DMS 273 (cell line): ENCODE data around the gene NDST1.
"Not testable (repeated sequence)": the region's sequence is repeated elsewhere in the genome, so short reads cannot be mapped to it uniquely, and the experiment has no call there.

Experiments
- DNase-seq: peaks from one replicate; lab custom pipeline; 2025; ENCODE audit not compliant: unreplicated experiment; lab: John Stamatoyannopoulos, UW

Gene NDST1

DNA sequence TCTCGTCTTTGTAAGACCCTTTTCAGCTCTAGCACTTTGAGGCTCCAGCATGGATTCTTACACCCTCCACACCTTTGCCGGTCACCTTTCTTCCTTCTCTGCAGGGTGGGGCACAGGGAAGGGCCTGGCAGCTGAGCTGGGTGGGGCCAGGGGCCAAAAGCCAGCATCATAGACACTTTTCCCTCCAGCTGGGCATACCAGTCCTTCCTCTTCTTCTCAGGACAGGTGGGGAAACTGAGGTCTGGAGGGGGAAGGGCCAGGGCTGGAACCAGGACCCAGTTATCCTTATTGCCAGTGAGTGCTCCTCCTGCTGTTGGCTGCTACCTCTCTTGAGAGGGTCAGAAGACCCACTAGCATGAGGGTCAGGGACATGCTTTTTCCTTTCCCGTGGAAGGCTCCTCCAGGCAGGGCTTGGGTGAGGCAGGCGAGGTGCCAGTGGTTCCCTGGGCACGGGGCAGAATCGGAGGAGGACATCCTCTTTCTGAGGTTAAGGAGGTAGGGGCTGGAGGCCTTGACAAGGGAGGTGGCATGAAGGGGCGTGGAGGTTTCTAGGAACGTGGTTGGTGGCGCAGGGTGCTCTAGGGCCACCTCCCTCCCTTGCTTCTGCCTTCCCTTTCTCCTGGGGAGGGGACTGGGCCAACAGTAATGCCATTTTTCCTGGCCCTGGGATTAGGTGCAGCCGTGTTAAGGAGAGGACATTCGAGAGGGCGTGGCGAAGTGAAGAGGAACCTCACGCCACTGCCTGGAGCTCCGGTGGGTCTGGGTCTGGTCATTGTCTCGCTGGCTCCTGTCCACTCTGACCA, at the start of gene NDST1:
TSS of gene NDST1 (plus strand) at position 658 of the 803 bp plus-strand sequence. CDS start 13,124 bp downstream, outside the sequence.
- no peak for DNase-seq

DNA sequence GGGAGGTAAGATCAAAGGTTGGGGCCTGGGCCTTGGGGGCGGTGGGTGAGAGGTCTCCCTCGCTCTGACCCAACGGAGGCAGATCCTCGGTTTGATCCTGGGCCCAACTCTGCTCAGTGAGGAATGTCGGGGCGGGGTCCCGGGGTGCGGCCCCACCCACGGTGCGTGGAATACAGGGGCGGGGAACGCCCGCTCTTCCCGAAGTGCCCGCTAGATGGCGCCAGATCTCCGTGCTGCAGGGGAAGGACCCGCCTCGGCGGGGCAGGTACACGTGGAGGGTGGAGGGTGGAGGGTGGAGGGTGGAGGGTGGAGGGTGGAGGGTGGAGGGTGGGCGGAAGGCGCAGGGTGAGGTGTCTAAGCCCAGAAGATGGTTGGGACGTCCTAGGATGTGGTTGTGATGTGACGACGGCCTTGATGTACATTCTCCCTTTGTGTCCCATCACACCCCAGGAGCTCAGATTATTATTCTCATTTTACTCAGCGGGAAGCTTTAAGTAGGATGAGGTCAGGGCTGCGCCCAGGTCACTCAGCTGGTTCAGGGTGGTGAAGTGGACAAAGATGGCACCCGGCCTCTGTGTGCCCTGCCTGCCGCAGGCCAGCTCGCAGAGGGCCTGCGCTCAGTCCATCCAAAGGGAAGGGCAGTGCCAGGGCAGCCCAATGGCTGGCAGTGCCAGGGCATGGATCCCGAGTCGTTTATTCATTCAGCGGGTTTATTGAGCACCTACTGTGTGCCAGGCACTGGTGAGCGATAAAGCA, 49.0 kb upstream of the NDST1 start:
- peak; percentile 91 for DNase-seq

DNA sequence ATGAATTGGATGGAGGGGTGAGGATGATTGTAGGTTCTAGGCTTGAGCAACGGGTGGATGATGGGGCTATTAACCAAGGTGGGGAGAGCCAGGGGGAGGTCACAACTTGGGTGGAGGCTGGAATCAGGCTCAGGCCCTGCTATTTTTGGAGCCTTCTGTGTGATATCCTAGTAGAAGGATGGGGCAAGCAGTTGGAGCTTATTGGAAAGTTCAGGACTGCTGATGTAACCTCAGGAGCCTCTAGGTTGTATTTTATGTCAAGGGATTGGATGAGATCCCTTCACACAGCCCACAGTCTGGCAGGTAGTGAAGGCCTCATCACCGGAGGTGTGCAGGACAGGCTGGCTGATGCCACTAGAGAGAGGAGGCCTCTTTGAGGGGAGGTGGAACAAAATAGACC, 47.1 kb upstream of the NDST1 start:
- no peak for DNase-seq

DNA sequence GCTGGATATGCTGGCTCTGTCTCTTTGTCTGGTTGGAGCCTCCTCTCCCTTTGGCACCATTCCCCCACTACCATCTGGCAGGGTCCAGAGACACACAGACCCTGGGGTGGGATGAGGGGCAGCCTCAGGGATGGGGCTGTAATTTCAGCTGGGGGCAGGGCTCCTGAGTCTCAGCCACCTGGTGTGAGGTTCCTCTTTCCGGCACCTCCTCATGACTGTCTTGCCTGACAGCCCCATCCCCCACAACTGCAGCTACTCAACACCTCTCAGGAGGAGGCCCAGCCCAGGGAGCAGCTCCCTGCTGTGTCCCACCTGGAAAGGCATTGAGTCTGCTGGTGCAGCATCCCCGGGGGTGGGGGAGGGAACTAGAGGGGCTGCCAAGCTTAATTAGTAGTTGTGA, 46.7 kb upstream of the NDST1 start:
- peak; percentile 94 for DNase-seq

DNA sequence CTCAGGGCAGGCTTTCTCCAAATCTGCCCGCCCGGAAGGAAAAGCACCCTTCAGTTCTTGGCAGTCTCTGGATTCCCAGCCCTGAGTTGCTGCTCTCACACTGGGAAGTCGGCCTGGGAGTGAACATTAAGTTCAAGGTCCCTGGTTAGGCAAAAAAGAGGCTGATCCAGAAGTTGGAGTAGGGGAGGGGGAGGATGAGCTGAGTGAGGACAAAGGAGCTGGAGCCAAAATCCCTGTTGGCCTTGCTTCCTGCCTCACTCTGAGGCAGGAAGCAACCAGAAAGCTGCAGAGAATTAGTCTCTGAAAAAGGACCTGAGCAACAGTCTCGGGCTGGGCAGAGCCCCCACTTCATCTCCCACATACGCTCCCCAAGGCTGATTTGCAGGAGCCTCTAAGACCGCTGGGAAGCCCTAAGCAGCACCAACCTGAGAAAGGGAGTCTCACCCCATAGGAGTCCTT, 43.3 kb upstream of the NDST1 start:
- no peak for DNase-seq

DNA sequence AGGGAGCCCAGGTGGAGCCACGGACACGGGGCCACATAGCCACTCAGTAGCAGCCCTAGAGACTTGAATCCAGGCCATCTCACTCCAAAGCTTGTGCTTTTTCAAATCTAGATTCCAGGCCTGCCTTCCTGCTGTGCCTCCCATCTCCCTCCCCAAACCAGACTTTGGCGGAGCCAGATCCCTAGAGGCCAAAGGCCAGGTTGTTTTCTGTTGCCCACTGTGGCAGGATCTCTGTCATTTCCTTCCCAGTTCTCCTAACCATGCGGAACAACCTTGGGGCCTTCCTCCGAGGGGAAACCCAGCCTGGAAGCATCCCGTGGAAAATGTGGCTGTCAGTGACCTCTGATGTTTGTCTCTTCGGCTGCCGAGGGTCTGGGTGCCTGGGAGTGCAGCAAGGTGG, 42.0 kb upstream of the NDST1 start:
- no peak for DNase-seq

DNA sequence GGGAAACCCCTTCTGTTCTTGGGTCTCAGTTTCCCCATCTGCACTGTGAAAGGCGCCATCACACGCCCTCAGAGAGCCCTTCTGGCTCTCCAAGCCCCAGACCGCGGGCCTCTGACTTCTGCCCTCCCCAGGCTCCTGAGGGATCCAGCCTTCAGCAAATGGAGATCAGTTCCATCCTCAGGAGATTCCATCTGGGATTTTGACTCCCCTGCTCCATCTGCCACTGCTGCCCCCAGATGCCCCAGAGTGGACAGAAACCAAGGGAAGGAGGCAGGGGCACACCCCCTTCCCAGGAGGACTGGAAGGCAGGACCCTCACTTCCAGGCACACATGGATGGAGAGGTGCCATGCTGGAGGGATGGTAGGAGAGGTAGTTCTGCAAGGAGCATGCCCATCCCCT, 39.7 kb upstream of the NDST1 start:
- DNase-seq, result peak; percentile 72

DNA sequence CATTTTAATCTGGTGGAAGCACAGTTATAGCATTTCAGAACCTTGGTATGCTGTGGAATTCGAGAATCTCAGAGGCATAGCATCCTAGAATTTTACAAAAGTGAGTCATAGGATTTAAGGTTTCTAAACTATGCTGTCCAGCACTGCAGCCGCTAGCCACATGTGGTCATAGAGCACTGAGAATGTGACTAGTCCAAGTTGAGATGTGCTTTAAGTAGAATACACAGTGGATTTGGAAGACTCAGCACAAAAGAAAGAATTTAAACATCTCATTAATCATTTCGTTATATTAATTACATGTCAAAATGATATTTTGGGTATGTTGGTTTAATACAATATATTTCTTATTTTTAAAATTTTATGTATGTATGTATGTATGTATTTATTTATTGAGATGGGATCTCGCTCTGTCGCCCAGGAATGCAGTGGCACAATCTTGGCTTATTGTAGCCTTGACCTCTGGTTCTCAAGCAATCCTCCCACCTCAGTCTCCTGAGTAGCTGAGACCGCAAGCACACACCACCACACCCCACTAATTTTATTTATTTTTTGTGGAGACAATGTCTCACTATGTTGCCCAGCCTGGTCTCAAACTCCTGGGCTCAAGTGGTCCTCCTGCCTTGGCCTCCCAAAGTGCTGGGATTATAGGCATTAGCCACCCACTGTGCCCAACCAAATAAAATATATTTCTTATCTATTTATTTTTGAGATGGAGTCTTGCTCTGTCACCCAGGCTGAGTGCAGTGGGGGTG, 38.0 kb upstream of the NDST1 start:
- DNase-seq, result no peak

DNA sequence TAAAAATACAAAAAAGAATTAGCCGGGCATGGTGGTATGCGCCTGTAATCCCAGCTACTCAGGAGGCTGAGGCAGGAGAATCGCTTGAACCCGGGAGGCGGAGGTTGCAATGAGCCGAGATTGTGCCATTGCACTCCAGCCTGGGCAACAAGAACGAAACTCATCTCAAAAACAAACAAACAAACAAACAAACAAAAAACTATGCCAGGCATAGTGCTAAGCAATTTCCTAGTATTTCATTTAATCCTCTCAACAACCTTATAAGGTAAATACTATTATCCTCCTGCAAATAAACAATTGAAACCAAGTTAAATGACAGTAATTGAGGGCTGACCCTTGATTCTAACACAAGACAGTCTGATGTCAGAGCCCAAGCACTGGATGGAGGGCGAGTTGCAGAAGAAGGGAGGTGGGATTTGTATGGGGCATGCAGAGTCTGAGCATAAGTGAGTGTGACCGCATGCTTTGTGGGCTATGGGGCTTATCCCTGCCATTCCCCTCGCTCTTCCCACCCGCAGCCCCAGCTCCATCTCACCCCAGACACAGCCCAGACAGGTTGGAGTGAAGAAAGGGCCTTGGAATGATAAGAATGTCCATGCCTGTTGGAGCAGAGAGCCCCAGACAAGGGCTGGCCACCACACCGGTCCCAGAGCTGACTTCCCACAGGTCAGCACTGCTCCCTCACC, 34.1 kb upstream of the NDST1 start:
- DNase-seq, result no peak

DNA sequence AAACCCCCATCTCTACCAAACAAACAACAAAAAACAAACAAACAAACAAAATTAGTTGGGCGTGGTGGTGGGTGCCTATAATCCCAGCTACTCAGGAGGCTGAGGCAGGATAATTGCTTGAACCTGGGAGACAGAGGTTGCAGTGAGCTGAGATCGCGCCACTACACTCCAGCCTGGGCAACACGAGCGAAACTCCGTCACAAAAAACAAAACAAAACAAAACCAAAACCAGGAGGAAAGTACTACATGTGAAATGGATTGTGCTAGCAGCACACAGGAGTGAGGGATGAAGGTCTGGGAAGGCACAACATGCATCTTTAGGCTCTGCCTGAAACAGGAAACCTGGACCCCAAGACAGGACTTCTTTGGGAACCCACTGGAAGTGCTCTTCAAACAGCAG, 31.4 kb upstream of the NDST1 start:
- DNase-seq, result not testable (repeated sequence)

DNA sequence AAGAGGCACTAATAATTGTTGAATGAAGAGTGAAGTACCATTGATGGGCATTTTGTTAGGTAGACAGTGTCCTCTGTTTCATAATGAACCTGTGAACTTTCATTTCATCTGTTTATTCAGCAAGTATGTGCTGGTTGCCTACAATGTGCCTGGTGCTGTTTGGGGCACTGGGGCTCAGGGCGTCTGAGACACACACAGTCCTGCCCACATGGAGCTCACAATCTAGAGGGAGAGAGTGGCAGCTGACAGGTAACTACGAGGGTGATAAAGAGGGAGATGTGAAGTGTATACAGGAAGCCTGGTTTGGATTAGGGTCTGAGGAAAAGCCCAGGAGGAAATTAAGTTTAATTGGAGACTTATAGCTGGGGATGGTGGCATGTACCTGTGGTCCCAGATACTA, 28.5 kb upstream of the NDST1 start:
- DNase-seq, result no peak

DNA sequence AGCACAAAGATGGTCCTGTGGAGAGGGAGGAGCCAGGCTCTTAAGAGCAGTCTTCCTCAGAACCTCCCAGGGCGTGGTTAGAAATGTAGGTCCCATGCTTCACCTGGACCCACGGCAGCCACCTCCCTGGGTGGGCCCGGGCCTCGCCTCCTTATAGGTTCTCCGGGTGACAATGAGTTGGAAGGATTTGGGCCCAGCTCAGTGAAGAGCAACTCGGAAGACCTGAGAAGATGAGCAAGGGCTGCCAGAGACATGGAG, 26.3 kb upstream of the NDST1 start:
- DNase-seq, result no peak

DNA sequence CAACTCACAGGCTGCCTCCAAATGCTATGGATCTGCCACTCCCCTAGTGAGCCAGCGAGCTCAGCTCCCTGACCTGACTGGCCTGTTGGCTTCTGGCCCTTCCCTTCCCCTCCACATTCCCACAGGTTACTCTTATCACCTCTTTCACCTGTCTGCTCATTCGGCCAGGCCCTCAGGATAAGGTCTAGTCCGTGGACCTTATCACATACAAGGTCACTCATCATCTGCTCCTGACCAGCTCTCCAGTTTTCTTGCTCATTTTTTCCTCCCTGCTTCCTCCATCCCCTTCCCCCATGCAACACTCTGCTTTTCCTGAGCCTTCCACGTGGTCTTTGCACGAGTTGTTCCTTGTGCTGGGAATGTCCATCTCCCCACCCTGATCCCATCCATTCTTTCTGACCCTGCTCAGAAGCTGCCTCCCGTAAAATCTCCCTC, 25.9 kb upstream of the NDST1 start:
- no peak for DNase-seq

DNA sequence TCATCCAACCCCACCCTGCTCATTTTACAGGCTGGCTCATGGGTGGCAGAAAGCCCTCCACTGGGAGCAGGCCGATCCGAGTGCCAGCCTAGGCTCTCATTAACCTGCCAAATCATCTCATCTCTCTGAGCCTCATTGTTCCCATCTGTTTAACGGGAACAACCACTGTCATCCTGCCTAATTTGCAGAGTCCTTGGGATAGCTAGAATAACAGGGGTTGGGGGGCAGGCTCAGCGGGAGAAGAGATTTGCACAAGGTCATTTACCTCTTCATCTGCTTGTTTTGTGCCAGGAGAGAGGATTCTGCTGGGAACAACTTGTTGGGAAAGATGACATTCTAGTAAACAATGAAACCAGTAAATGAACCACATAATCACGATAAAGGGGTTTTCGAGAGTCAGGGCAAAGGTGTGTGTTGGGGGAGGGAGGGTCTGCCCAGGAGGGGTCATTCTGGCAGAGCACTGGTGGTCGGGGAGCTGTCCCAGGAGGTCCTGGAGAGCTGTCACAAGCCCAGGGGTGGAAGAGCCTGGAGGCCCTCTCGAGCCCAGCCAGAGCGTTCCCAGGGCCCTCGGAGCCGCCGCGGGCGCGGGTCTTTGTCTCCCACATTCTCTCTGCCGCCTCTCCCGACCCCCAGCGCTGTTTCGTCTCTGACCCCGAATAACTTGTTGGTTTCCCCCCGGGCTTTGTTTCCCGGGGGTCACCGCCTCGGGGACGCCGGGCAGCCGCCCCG, 22.8 kb upstream of the NDST1 start:
- DNase-seq, result peak; percentile 71

DNA sequence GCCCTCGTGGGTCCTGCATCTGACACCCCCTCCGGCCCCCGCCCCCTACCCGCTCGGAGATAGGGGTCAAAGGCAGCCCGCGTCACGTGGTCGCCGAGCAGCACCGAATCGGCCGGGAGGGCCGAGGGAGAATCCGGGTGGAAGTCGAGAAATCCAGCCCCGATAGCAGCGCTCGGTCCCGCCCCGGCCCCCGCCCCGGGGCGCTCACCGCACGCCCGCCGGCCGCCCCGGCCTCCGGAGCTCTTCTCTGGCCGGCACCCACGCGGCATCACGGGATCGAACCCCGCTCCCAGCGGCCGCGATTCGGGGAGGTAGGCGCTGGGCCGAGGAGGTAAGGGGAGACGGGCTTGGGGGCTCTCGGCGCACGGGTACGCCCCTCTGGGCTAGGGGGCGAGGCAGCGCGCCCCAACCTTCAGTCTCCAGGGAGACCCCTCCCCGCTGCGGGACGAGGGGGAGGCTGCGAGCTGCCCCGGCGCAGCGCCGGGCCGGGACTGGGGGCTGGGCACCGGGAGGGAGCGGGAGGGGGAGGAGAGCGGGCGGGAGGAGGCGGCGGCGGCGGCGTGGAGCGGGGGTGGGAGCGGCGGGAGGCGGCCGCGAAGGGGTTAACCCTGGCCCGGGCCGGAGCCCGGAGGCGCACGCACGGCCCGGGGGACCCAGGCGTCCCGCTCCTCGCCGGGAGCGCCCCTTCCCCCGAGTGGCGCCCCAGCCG, 22.1 kb upstream of the NDST1 start:
- peak; percentile 78 for DNase-seq

DNA sequence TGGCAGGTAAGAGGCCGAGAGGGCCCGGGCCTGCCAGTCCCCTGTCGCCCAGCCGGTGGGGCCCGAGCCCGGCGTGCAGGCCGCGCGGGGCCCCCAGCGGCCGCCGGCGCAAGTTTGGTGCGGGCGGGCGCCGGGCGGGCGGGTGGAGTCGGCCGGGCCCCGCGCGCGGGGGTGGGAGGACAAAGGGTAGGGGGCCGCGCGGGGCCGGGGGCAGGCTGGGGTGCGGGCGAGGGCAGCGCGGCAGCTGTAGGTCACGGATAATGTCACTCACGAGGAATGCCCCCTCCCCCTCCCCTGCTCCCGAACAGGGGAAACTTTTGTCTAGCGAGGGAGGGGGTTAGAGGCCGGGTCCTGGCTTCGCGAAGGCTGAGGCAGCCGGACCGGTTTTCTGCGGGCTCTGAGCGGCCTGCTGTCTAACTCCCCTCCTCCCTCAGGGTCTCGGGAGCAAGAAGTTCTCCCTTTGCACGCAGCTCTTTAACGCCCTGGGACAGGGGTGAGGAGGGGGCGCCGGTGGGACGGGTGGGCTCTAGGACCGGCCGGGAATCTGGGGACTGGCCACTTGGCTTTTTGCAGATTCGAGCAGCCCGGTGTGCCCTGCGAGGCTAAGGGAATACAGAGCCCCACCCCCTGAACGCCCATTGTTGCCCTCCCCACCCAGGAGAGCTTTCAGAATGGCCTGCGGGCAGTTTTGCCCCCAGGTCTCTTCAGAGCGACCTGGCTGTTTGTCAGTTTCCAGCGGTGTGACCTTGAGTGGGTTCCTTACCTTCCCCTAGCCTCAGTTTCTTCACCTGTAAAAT, 21.3 kb upstream of the NDST1 start:
- peak; percentile 88 for DNase-seq

DNA sequence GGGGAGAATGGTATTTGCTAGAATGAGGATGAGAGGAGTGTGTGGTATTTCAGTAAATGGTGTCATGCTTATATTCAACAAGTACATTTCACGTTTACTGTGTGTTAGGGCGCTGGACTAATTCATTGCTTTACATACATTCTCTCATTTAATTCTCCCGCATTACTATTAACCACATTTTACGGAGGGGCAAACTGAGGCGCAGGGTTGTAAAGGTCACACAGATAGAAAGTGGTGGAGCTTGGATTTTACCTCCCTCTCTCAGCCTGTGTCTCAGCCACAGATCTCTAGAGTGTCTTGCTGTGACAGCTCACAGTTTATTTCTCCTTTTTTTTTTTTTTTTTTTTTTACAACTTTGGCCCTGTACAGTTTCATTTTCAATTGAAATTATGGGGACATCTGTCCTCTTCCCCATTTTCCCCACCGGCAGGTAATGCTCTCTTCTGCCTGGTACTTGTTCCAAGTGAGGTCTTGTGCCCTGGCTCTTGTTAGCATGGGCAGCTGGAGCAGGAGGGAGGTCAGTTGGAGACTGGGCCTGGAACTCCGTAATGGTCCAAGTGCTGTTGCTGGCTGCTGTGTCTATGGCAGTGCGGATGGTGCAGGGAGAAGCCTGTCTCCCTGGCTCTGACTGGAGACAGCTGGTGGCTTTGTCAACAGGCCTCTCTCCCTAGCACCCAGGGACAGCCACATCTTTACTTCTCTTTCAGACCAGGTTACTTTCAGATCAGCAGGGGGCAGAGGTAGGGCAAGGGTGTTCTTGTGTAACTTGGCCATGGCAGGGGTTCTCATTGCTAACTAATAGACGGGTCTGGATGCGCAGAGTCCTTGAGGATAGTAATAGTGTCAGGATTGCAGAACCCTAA, 20.5 kb upstream of the NDST1 start:
- DNase-seq, result peak; percentile 59
